ENCODE results near the gene CKAP2. TPM values are rescaled to one million over a fixed set of nuclear protein-coding genes. Genes with fewer than 3 reads are reported as not detected.
"Not testable (repeated sequence)": the region's sequence is repeated elsewhere in the genome, so short reads cannot be mapped to it uniquely, and the experiment has no call there.

The CKAP2 gene
- total RNA-seq, 1 donor from 2014 or later: 11.8 TPM

DNA sequence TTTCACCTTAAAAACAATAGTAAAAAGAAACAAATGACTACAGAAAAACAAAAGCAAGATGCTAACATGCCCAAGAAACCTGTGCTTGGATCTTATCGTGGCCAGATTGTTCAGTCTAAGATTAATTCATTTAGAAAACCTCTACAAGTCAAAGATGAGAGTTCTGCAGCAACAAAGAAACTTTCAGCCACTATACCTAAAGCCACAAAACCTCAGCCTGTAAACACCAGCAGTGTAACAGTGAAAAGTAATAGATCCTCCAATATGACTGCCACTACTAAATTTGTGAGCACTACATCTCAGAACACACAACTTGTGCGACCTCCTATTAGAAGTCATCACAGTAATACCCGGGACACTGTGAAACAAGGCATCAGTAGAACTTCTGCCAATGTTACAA lies 6.0 kb downstream of the CKAP2 start:
- H3K27me3 Mint-ChIP-seq: no peaks in the 10 kb centered on the region

GRCh38 chr13:52463526-52463925 lies 8.2 kb downstream of the CKAP2 start:
- no peaks in the 10 kb centered on the region for H3K9me3 Mint-ChIP-seq
- H3K4me3 Mint-ChIP-seq: no peak overlapping the region
- H3K27me3 Mint-ChIP-seq: no peaks in the 10 kb centered on the region
- POLR2A ChIA-PET: interaction anchor here (0.9 kb wide), 1 partner anchor 189 kb away, joined by 3 read pairs; the partner anchor contains the start of gene SUGT1
- no peak overlapping the region for H3K27ac Mint-ChIP-seq
- DNase-seq (no peak), ATAC-seq (ENCODE audit: low read depth) (no peak)
- no peak for TF ChIP-seq CTCF (IDR thresholded peaks at IDR 0.05)
- H3K4me1 Mint-ChIP-seq: no peaks in the 10 kb centered on the region
- intact Hi-C loops (cut with micrococcal nuclease): no loop called here
- peaks cover 71% of the 10 kb centered on the region for H3K36me3 Mint-ChIP-seq (ENCODE audit: low read depth)
- CTCF ChIA-PET: no interaction called here

More for the DNA sequence above, 6.0 kb downstream of the CKAP2 start:
- ATAC-seq (ENCODE audit: low read depth): no peak
- ChIA-PET CTCF (no interaction called here), POLR2A (no interaction called here)
- intact Hi-C loops (cut with micrococcal nuclease): no loop called here
- H3K27ac Mint-ChIP-seq: no peak overlapping the region
- H3K36me3 Mint-ChIP-seq (ENCODE audit: low read depth): peaks cover 64% of the 10 kb centered on the region
- peaks cover 7% of the 10 kb centered on the region for H3K4me1 Mint-ChIP-seq
- TF ChIP-seq CTCF (IDR thresholded peaks at IDR 0.05): no peak
- no peak overlapping the region for H3K4me3 Mint-ChIP-seq
- no peak for DNase-seq
- no peaks in the 10 kb centered on the region for H3K9me3 Mint-ChIP-seq

GRCh38 chr13:52468487-52468886 lies 13.2 kb downstream of the CKAP2 start:
- ATAC-seq (ENCODE audit: low read depth); DNase-seq; H3K27ac Mint-ChIP-seq; H3K9me3 Mint-ChIP-seq; intact Hi-C loops (cut with micrococcal nuclease); H3K4me3 Mint-ChIP-seq; H3K4me1 Mint-ChIP-seq; CTCF ChIA-PET; H3K27me3 Mint-ChIP-seq; POLR2A ChIA-PET: not testable (repeated sequence)
- H3K36me3 Mint-ChIP-seq (ENCODE audit: low read depth): peaks cover 68% of the 10 kb centered on the region

DNA sequence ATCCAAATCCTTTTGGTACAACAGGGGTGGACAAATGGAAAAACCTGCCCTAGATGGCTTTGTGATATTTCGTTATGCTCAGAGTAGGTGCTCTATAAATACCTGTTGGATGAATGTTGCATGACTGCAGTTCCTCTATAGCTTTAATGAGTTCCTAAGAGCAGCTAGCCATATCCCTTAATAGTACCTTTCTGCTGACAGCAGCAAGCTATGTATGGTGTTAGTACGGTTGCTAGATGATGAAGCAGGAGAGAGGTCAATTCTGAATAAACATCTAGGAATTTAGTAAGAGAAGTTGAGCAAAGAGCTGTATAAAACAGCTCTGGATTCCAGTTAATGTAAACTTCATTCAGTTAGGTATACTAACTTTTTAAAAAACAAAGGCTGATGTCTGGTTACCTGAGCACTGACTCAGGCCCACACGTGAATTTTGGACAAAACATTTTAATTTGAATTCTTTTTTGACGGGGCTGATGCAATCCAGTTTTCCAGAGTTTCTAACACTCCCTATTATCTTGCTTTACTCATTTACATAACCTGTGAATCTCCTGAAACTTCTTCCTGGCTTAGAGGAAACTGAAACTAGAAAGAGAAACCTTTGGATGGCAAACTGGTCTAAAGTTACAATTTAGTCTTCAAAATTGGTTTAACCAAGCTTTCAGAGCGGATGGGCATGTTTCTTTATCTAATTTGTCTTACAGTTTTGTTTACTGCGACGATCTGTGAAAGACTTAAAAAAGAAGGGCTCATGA lies 25.6 kb downstream of the CKAP2 start:
- CTCF ChIA-PET; H3K4me1 Mint-ChIP-seq; intact Hi-C loops (cut with micrococcal nuclease); H3K27me3 Mint-ChIP-seq; ATAC-seq (ENCODE audit: low read depth); H3K4me3 Mint-ChIP-seq; POLR2A ChIA-PET; DNase-seq; H3K9me3 Mint-ChIP-seq; H3K27ac Mint-ChIP-seq: not testable (repeated sequence)
- peaks cover 11% of the 10 kb centered on the region for H3K36me3 Mint-ChIP-seq (ENCODE audit: low read depth)

GRCh38 chr13:52487078-52487477 lies 31.8 kb downstream of the CKAP2 start:
- H3K4me3 Mint-ChIP-seq, POLR2A ChIA-PET, CTCF ChIA-PET: not testable (repeated sequence)

DNA sequence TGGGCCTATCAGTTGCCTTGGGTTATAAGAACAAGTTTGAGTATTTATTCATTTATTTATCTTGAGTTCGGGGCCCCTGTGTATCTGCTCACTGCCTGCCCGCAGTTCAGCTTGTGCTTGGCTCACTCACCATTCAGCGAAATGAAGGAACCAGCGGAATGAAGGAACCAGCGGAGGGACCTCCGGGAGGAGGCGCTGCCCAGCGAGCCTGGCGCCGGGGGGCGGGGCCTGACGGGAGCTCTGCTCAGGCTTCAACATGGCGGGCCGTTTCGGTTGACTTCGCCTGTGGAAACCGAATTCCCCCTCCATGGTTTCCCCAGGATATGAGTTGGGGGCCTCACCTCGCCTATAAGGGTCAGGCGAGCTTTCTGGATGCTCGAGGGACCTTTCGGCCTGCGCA lies 33.5 kb downstream of the CKAP2 start:
- H3K4me1 Mint-ChIP-seq; DNase-seq; H3K36me3 Mint-ChIP-seq (ENCODE audit: low read depth); H3K27ac Mint-ChIP-seq; H3K27me3 Mint-ChIP-seq; ATAC-seq (ENCODE audit: low read depth); POLR2A ChIA-PET; H3K9me3 Mint-ChIP-seq; H3K4me3 Mint-ChIP-seq; CTCF ChIA-PET; intact Hi-C loops (cut with micrococcal nuclease): not testable (repeated sequence)

More at GRCh38 chr13:52487078-52487477, 31.8 kb downstream of the CKAP2 start:
- H3K4me1 Mint-ChIP-seq; H3K36me3 Mint-ChIP-seq (ENCODE audit: low read depth); H3K9me3 Mint-ChIP-seq; H3K27me3 Mint-ChIP-seq; DNase-seq; ATAC-seq (ENCODE audit: low read depth); H3K27ac Mint-ChIP-seq; intact Hi-C loops (cut with micrococcal nuclease): not testable (repeated sequence)

GRCh38 chr13:52491015-52491414 lies 35.7 kb downstream of the CKAP2 start:
- H3K4me3 Mint-ChIP-seq; H3K27me3 Mint-ChIP-seq; H3K4me1 Mint-ChIP-seq; ATAC-seq (ENCODE audit: low read depth); intact Hi-C loops (cut with micrococcal nuclease); DNase-seq; H3K36me3 Mint-ChIP-seq (ENCODE audit: low read depth); POLR2A ChIA-PET; H3K9me3 Mint-ChIP-seq; CTCF ChIA-PET; H3K27ac Mint-ChIP-seq: not testable (repeated sequence)

GRCh38 chr13:52494241-52494640 lies 39.0 kb downstream of the CKAP2 start:
- POLR2A ChIA-PET; DNase-seq; H3K9me3 Mint-ChIP-seq; H3K4me3 Mint-ChIP-seq; H3K36me3 Mint-ChIP-seq (ENCODE audit: low read depth); ATAC-seq (ENCODE audit: low read depth); H3K4me1 Mint-ChIP-seq; H3K27me3 Mint-ChIP-seq; CTCF ChIA-PET; H3K27ac Mint-ChIP-seq; intact Hi-C loops (cut with micrococcal nuclease): not testable (repeated sequence)

DNA sequence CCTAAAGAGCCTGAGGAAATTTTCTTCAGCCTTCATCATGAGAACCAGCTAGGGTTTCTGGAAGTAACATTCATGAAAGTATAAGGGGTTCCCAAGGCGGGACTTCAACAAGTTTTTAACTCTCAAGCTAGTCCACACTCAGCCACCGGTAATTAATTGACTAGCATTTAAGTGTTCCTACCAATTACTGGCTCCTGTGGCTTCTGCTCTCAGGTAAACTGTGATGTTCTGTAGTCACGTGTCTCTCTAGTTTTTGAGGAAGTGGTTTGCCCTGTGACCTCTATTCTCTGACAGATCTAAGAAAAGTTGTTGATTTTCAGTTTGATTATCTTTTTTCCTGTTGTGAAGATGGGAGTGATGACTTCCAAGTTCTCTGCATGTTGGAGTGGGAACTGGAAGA lies 42.7 kb downstream of the CKAP2 start:
- H3K27me3 Mint-ChIP-seq; intact Hi-C loops (cut with micrococcal nuclease); H3K9me3 Mint-ChIP-seq; H3K36me3 Mint-ChIP-seq (ENCODE audit: low read depth); CTCF ChIA-PET; H3K4me3 Mint-ChIP-seq; ATAC-seq (ENCODE audit: low read depth); DNase-seq; H3K4me1 Mint-ChIP-seq; POLR2A ChIA-PET; H3K27ac Mint-ChIP-seq: not testable (repeated sequence)

GRCh38 chr13:52502277-52502676 lies 47.0 kb downstream of the CKAP2 start:
- H3K4me3 Mint-ChIP-seq; ATAC-seq (ENCODE audit: low read depth); intact Hi-C loops (cut with micrococcal nuclease); H3K9me3 Mint-ChIP-seq; H3K4me1 Mint-ChIP-seq; DNase-seq; H3K36me3 Mint-ChIP-seq (ENCODE audit: low read depth); CTCF ChIA-PET; H3K27ac Mint-ChIP-seq; H3K27me3 Mint-ChIP-seq; POLR2A ChIA-PET: not testable (repeated sequence)

DNA sequence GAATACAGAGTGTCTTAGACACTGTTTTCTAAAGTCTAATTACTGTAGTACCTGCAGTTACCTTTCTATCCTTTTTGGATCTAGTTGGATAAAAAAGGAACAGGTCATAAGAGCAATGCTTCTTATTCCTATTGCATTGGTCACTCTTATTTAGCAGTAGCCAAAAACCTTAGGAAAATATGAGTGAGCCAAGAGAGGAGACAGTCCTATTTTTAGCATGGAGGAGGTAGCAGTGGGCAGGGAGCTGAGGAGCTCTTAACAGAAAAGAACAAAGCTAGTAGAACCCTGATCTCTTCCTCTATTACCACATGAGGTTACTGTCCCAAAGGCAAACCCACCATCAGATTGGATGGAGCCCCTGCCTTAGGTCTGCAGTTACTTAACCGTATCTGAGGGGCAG lies 50.6 kb downstream of the CKAP2 start:
- H3K27ac Mint-ChIP-seq; H3K4me3 Mint-ChIP-seq; DNase-seq; CTCF ChIA-PET; POLR2A ChIA-PET; H3K27me3 Mint-ChIP-seq; H3K4me1 Mint-ChIP-seq; ATAC-seq (ENCODE audit: low read depth); intact Hi-C loops (cut with micrococcal nuclease); H3K9me3 Mint-ChIP-seq; H3K36me3 Mint-ChIP-seq (ENCODE audit: low read depth): not testable (repeated sequence)

Measured in activated B cell treated with CpG ODN at 0.5 μM for 24 hours (primary cell).